PC-3 (cell line): ENCODE results near the gene ANKZF1. TPM values are rescaled to one million over a fixed set of nuclear protein-coding genes. Genes with fewer than 3 reads are reported as not detected.
"Not testable (repeated sequence)": the region's sequence is repeated elsewhere in the genome, so short reads cannot be mapped to it uniquely, and the experiment has no call there.

Experiments used
- ATAC-seq: fragments of 200-7000 bp; cut with Tn5 transposase; 2 replicates; pipeline ENCODE4 v1.9.1; 2020; ENCODE audit warnings: mild to moderate bottlenecking, moderate library complexity
- BruUV-seq: library from RNA; stranded (reverse); fragments of 400-500 nt; replicated peaks from 2 replicates; lab custom pipeline; 2021; lab: Mats Ljungman, UMichigan
- CTCF ChIA-PET: fragments of 300-600 bp; sonication (Branson Sonifier 250); formaldehyde crosslinking; loops from one replicate; lab custom pipeline; 2022; ENCODE audit warnings: antibody characterized with exemption; lab: Charles Lee
- POLR2A ChIA-PET: fragments of 300-600 bp; sonication (Branson Sonifier 250); formaldehyde crosslinking; loops from one replicate; lab custom pipeline; 2022; ENCODE audit warnings: antibody characterized with exemption; ENCODE audit not compliant: unreplicated experiment; lab: Charles Lee
- DNase-seq: peaks from one replicate; pipeline ENCODE4 v3.0.0-alpha.2; 2015
- H2AFZ ChIP-seq: fragments of 300-600 bp; sonication (generic); 2 replicates; pipeline ENCODE4 v1.6.0; 2016; ENCODE audit warnings: antibody characterized with exemption, low read length
- H3F3A ChIP-seq: fragments of 300-600 bp; sonication (generic); one replicate; pipeline ENCODE4 v1.6.0; 2017; ENCODE audit warnings: antibody characterized with exemption, low read length, control low read depth, mild to moderate bottlenecking; ENCODE audit not compliant: unreplicated experiment
- H3K27ac ChIP-seq: fragments of 300-600 bp; sonication (generic); 2 replicates; pipeline ENCODE4 v1.5.1; 2016; ENCODE audit warnings: mild to moderate bottlenecking, low read length
- H3K27me3 ChIP-seq: fragments of 300-600 bp; sonication (generic); 2 replicates; pipeline ENCODE4 v1.6.1; 2016; ENCODE audit warnings: low read length, mixed read lengths
- H3K36me3 ChIP-seq: fragments of 300-600 bp; sonication (generic); 2 replicates; pipeline ENCODE4 v1.6.1; 2016; ENCODE audit warnings: low read depth, mixed run types, low read length, mixed read lengths
- H3K4me1 ChIP-seq: fragments of 300-600 bp; sonication (generic); 2 replicates; pipeline ENCODE4 v1.5.1; 2016; ENCODE audit warnings: low read length; ENCODE audit not compliant: insufficient read depth
- H3K4me2 ChIP-seq: fragments of 300-600 bp; sonication (generic); 2 replicates; pipeline ENCODE4 v1.6.0; 2016; ENCODE audit warnings: low read length
- H3K4me3 ChIP-seq: fragments of 300-600 bp; sonication (generic); 2 replicates; pipeline ENCODE4 v1.5.1; 2016; ENCODE audit warnings: mild to moderate bottlenecking, low read length, mixed read lengths
- H3K79me2 ChIP-seq: fragments of 300-600 bp; sonication (generic); 2 replicates; pipeline ENCODE4 v1.6.1; 2017; ENCODE audit warnings: low read length, mixed read lengths
- H3K9ac ChIP-seq: fragments of 300-600 bp; sonication (generic); 2 replicates; pipeline ENCODE4 v1.6.0; 2016; ENCODE audit warnings: mild to moderate bottlenecking, low read length
- H3K9me2 ChIP-seq: fragments of 300-600 bp; sonication (generic); replicated peaks from 2 replicates; pipeline ENCODE4 v1.6.1; 2016; ENCODE audit warnings: mixed run types, low read length, mixed read lengths
- H3K9me3 ChIP-seq: fragments of 300-600 bp; sonication (generic); 2 replicates; pipeline ENCODE4 v1.6.1; 2016; ENCODE audit warnings: low read length, mixed read lengths
- H4K20me1 ChIP-seq: fragments of 300-600 bp; sonication (generic); 2 replicates; pipeline ENCODE4 v1.6.1; 2016; ENCODE audit warnings: low read length, mixed read lengths
- EZH2 ChIP-seq: fragments of 300-600 bp; sonication (generic); IDR thresholded peaks from one replicate; pipeline ENCODE4 v1.6.1; 2017; ENCODE audit warnings: antibody characterized with exemption, mild to moderate bottlenecking, low read length; ENCODE audit not compliant: unreplicated experiment
- EZH2phosphoT487 ChIP-seq: fragments of 300-600 bp; sonication (generic); IDR thresholded peaks from 2 replicates; pipeline ENCODE4 v1.6.1; 2018; ENCODE audit warnings: mild to moderate bottlenecking, antibody characterized with exemption, low read length, borderline replicate concordance
- intact Hi-C: fragments of 100-400 bp; cut with micrococcal nuclease; formaldehyde crosslinking; loops from 2 replicates; pipeline ENCODE4 v1.9.0; 2023
- total RNA-seq: library from RNA; depleted of rRNA; stranded (reverse); fragments of >200 nt; gene quantifications from 2 replicates; pipeline ENCODE4 v1.2.3, GENCODE V29; 2014
- TF ChIP-seq, protein P1 (sequence below): fragments of 300-600 bp; sonication (generic); conservative IDR thresholded peaks from 2 replicates; pipeline ENCODE4 v1.5.1; 2017; ENCODE audit warnings: antibody characterized with exemption, low read depth, mild to moderate bottlenecking, low read length

Gene ANKZF1
- total RNA-seq, 1 experiment from 2014 or later = 67.9 TPM

- Histone ChIP-seq H3K36me3 (no peaks in the 10 kb centered on the region), H3K9me3 (no peaks in the 10 kb centered on the region), H3K9me2 (no peaks in the 10 kb centered on the region), H3K27ac (no peak overlapping the region), H3K4me3 (no peak overlapping the region), H3K27me3 (no peaks in the 10 kb centered on the region), H3K79me2 (no peaks in the 10 kb centered on the region), H2AFZ (no peak overlapping the region), H3K4me1 (no peaks in the 10 kb centered on the region), H3K4me2 (no peak overlapping the region), H3K9ac (no peak overlapping the region), H3F3A (no peaks in the 10 kb centered on the region), H4K20me1 (no peaks in the 10 kb centered on the region)
- ATAC-seq = no peak
- POLR2A ChIA-PET = no interaction called here
- CTCF ChIA-PET = no interaction called here
- intact Hi-C loops = no loop called here
- peak; percentile 0 for DNase-seq
- BruUV-seq = no TSS peak
- TF ChIP-seq EZH2 (no peak), EZH2phosphoT487 (no peak)
- TF ChIP-seq, protein P1, sequence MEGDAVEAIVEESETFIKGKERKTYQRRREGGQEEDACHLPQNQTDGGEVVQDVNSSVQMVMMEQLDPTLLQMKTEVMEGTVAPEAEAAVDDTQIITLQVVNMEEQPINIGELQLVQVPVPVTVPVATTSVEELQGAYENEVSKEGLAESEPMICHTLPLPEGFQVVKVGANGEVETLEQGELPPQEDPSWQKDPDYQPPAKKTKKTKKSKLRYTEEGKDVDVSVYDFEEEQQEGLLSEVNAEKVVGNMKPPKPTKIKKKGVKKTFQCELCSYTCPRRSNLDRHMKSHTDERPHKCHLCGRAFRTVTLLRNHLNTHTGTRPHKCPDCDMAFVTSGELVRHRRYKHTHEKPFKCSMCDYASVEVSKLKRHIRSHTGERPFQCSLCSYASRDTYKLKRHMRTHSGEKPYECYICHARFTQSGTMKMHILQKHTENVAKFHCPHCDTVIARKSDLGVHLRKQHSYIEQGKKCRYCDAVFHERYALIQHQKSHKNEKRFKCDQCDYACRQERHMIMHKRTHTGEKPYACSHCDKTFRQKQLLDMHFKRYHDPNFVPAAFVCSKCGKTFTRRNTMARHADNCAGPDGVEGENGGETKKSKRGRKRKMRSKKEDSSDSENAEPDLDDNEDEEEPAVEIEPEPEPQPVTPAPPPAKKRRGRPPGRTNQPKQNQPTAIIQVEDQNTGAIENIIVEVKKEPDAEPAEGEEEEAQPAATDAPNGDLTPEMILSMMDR = no peak
These were observed 32.2 kb upstream of the ANKZF1 start for GRCh38 chr2:219197388-219197787.

DNA sequence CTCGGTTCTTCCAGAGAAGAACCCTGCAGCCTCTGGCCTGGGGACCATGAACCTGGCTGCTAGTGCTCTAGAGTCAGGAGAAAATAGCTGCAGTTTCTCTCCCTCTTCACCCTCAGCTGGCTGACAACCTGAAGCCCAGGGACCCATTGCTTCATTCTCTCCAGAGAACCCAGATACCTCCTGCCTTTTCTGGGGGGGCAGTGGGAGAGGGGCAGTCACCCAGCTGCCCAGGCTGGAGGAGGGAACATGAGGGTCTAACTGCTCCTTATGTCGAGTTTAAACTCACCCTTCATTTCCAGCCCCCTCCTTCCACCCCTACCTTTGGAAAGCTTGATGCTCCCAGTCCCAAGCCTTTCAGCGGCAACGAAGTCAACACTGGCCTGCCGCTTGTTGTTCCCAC is 30.6 kb upstream of the ANKZF1 start:
- H3K79me2 ChIP-seq = no peaks in the 10 kb centered on the region
- no TSS peak for BruUV-seq
- POLR2A ChIA-PET = no interaction called here
- no peaks in the 10 kb centered on the region for H3F3A ChIP-seq
- DNase-seq (peak; percentile 0), ATAC-seq (no peak)
- no peak overlapping the region for H2AFZ ChIP-seq
- TF ChIP-seq EZH2 (no peak), EZH2phosphoT487 (no peak)
- TF ChIP-seq, protein P1 = no peak
- no peaks in the 10 kb centered on the region for H4K20me1 ChIP-seq
- no peaks in the 10 kb centered on the region for H3K9me3 ChIP-seq
- H3K36me3 ChIP-seq = no peaks in the 10 kb centered on the region
- intact Hi-C loops = no loop called here
- CTCF ChIA-PET = no interaction called here
- H3K27ac ChIP-seq = no peak overlapping the region
- no peaks in the 10 kb centered on the region for H3K9me2 ChIP-seq
- no peaks in the 10 kb centered on the region for H3K4me1 ChIP-seq
- no peaks in the 10 kb centered on the region for H3K27me3 ChIP-seq
- H3K4me3 ChIP-seq = no peak overlapping the region
- H3K9ac ChIP-seq = no peak overlapping the region
- no peak overlapping the region for H3K4me2 ChIP-seq

GRCh38 chr2:219199470-219200211 is 30.0 kb upstream of the ANKZF1 start:
- Histone ChIP-seq H3K36me3 (no peaks in the 10 kb centered on the region), H4K20me1 (no peaks in the 10 kb centered on the region), H3K9me2 (no peaks in the 10 kb centered on the region), H3K27ac (no peak overlapping the region), H3F3A (no peaks in the 10 kb centered on the region), H2AFZ (no peak overlapping the region), H3K4me2 (no peak overlapping the region), H3K9me3 (no peaks in the 10 kb centered on the region), H3K79me2 (no peaks in the 10 kb centered on the region), H3K4me1 (no peaks in the 10 kb centered on the region), H3K9ac (no peak overlapping the region), H3K4me3 (no peak overlapping the region), H3K27me3 (no peaks in the 10 kb centered on the region)
- CTCF ChIA-PET = no interaction called here
- TF ChIP-seq, protein P1 = no peak
- TF ChIP-seq EZH2phosphoT487 = no peak
- TF ChIP-seq EZH2 = no peak
- DNase-seq (peak; percentile 0), ATAC-seq (no peak)
- intact Hi-C loops = no loop called here
- no TSS peak for BruUV-seq
- POLR2A ChIA-PET = no interaction called here

DNA sequence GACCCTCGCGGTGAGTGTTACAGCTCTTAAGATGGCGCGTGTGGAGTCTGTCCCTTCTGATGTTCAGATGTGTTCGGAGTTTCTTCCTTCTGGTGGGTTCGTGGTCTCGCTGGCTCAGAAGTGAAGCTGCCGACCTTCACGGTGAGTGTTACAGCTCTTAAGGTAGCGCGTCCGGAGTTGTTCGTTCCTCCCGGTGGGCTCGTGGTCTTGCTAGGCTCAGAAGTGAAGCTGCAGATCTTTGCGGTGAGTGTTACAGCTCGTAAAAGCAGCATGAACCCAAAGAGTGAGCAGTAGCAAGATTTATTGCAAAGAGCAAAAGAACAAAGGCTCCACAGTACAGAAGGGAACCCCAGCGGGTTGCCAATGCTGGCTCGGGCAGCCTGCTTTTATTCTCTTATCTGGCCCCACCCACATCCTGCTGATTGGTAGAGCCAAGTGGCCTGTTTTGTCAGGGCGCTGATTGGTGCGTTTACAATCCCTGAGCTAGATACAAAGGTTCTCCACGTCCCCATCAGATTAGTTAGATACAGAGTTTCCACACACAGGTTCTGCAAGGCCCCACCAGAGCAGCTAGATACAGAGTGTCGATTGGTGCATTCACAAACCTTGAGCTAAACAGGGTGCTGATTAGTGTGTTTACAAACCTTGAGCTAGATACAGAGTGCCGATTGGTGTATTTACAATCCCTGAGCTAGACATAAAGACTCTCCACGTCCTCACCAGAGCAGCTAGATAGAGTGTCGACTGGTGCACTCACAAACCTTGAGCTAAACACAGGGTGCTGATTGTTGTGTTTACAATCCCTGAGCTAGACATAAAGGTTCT is 28.9 kb upstream of the ANKZF1 start:
- intact Hi-C loops, H3K4me2 ChIP-seq, H4K20me1 ChIP-seq, H3K27me3 ChIP-seq, H2AFZ ChIP-seq, H3K4me3 ChIP-seq, DNase-seq, H3F3A ChIP-seq, H3K79me2 ChIP-seq, H3K27ac ChIP-seq, ATAC-seq, H3K4me1 ChIP-seq, H3K9ac ChIP-seq, CTCF ChIA-PET, H3K9me3 ChIP-seq, H3K36me3 ChIP-seq, H3K9me2 ChIP-seq: not testable (repeated sequence)
- POLR2A ChIA-PET = interaction anchor here (0.6 kb wide), 1 partner anchor 44 kb away, joined by 5 read pairs; no protein-coding TSS in a partner anchor
- TSS peak; percentile 94 for BruUV-seq
